IMR-90 (cell line): ENCODE data around the gene OR10H1. TPM values are rescaled to one million over a fixed set of nuclear protein-coding genes. Genes with fewer than 3 reads are reported as not detected.

Experiments used
- ATAC-seq: fragments of 200-7000 bp; cut with Tn5 transposase; 2 replicates; pipeline ENCODE4 v1.9.1; 2020; ENCODE audit warnings: low read depth, mild to moderate bottlenecking, moderate library complexity
- BruUV-seq: library from RNA; stranded (reverse); fragments of 400-500 nt; replicated peaks from 2 replicates; lab custom pipeline; 2021; lab: Mats Ljungman, UMichigan
- CTCF ChIA-PET: fragments of 300-600 bp; formaldehyde crosslinking; extraction: SDS; loops from one replicate; lab custom pipeline; 2021; ENCODE audit warnings: antibody characterized with exemption; lab: Yijun Ruan, JAX
- POLR2A ChIA-PET: fragments of 300-600 bp; sonication (Branson Sonifier 250); formaldehyde crosslinking; loops from one replicate; lab custom pipeline; 2022; ENCODE audit warnings: antibody characterized with exemption; ENCODE audit not compliant: unreplicated experiment; lab: Charles Lee
- DNase-seq: peaks from one replicate; pipeline ENCODE4 v3.0.0; 2013
- H2AFZ ChIP-seq: replicated peaks from 2 replicates; pipeline ENCODE3; 2013; ENCODE audit warnings: low read length, mild to moderate bottlenecking; ENCODE audit not compliant: poor library complexity
- H2AK5ac ChIP-seq: 2 replicates; pipeline ENCODE4 v1.6.1; 2013; ENCODE audit warnings: low read depth, low read length, inconsistent platforms
- H2AK9ac ChIP-seq: replicated peaks from 2 replicates; pipeline ENCODE3; 2013; ENCODE audit warnings: mild to moderate bottlenecking, low read depth, low read length, moderate library complexity; ENCODE audit not compliant: poor library complexity
- H2BK120ac ChIP-seq: 2 replicates; pipeline ENCODE4 v1.6.1; 2013; ENCODE audit warnings: low read depth, low read length, inconsistent platforms
- H2BK15ac ChIP-seq: 3 replicates; pipeline ENCODE4 v1.6.1; 2013; ENCODE audit warnings: low read depth, low read length, inconsistent platforms
- H2BK20ac ChIP-seq: 2 replicates; pipeline ENCODE4 v1.6.1; 2013; ENCODE audit warnings: low read depth, mild to moderate bottlenecking, inconsistent platforms, low read length, moderate library complexity
- H2BK5ac ChIP-seq: 2 replicates; pipeline ENCODE4 v1.6.1; 2013; ENCODE audit warnings: mild to moderate bottlenecking, low read depth, low read length, inconsistent platforms; ENCODE audit not compliant: poor library complexity, severe bottlenecking
- H3K14ac ChIP-seq: replicated peaks from 2 replicates; pipeline ENCODE4 v1.6.1; 2013; ENCODE audit warnings: low read depth, low read length, inconsistent platforms
- H3K18ac ChIP-seq: 2 replicates; pipeline ENCODE4 v1.6.1; 2013; ENCODE audit warnings: low read depth, low read length, control low read depth
- H3K23ac ChIP-seq: 2 replicates; pipeline ENCODE4 v1.6.1; 2013; ENCODE audit warnings: low read depth, low read length, inconsistent platforms
- H3K27ac ChIP-seq: 2 replicates; pipeline ENCODE4 v1.5.1; 2013; ENCODE audit warnings: mild to moderate bottlenecking, control low read depth, low read length; ENCODE audit not compliant: insufficient read depth
- H3K27me3 ChIP-seq: 2 replicates; pipeline ENCODE4 v1.6.1; 2013; ENCODE audit warnings: low read length; ENCODE audit not compliant: control insufficient read depth, insufficient read depth
- H3K36me3 ChIP-seq: 2 replicates; pipeline ENCODE4 v1.6.1; 2013; ENCODE audit warnings: low read length, mixed read lengths; ENCODE audit not compliant: control insufficient read depth, insufficient read depth
- H3K4ac ChIP-seq: 2 replicates; pipeline ENCODE4 v1.6.1; 2013; ENCODE audit warnings: low read depth, low read length, inconsistent platforms
- H3K4me1 ChIP-seq: 2 replicates; pipeline ENCODE4 v1.6.1; 2013; ENCODE audit warnings: low read length, mixed read lengths; ENCODE audit not compliant: control insufficient read depth, insufficient read depth
- H3K4me2 ChIP-seq: 2 replicates; pipeline ENCODE4 v1.6.1; 2013; ENCODE audit warnings: low read depth, mild to moderate bottlenecking, control low read depth, low read length, moderate library complexity
- H3K4me3 ChIP-seq: 2 replicates; pipeline ENCODE4 v1.5.1; 2013; ENCODE audit warnings: low read depth, mild to moderate bottlenecking, control low read depth, low read length, moderate library complexity; ENCODE audit not compliant: insufficient read depth
- H3K56ac ChIP-seq: 2 replicates; pipeline ENCODE4 v1.6.1; 2013; ENCODE audit warnings: low read length, inconsistent platforms; ENCODE audit not compliant: insufficient read depth; ENCODE audit errors: extremely low read depth
- H3K79me1 ChIP-seq, 2 experiments: 2 replicates each; pipeline ENCODE4 v1.6.1; 2013; ENCODE audit warnings: low read length in 2 of 2, inconsistent platforms in 1 of 2, low read depth in 1 of 2
- H3K9ac ChIP-seq: 2 replicates; pipeline ENCODE4 v1.6.1; 2013; ENCODE audit warnings: low read depth, low read length, control low read depth
- H3K9me1 ChIP-seq: 2 replicates; pipeline ENCODE4 v1.6.1; 2013; ENCODE audit warnings: low read length, inconsistent platforms; ENCODE audit not compliant: insufficient read depth
- H3K9me3 ChIP-seq: 2 replicates; pipeline ENCODE4 v1.6.1; 2013; ENCODE audit warnings: low read length; ENCODE audit not compliant: control insufficient read depth, insufficient read depth
- H4K20me1 ChIP-seq: 2 replicates; pipeline ENCODE4 v1.6.1; 2013; ENCODE audit warnings: low read length, inconsistent platforms; ENCODE audit not compliant: insufficient read depth
- H4K5ac ChIP-seq: 2 replicates; pipeline ENCODE4 v1.6.1; 2013; ENCODE audit warnings: mild to moderate bottlenecking, low read depth, low read length, control low read depth
- H4K8ac ChIP-seq, 2 experiments: 2 replicates each; pipeline ENCODE4 v1.6.1; 2013; ENCODE audit warnings: low read depth in 2 of 2, low read length in 2 of 2, control low read depth in 1 of 2, inconsistent platforms in 1 of 2
- H4K91ac ChIP-seq: 2 replicates; pipeline ENCODE4 v1.6.1; 2013; ENCODE audit warnings: low read depth, low read length, inconsistent platforms; ENCODE audit not compliant: insufficient read depth
- BHLHE40 ChIP-seq: fragments of 150-350 bp; IDR thresholded peaks from 2 replicates; pipeline ENCODE4 v1.6.1; 2016; ENCODE audit warnings: mild to moderate bottlenecking, low read depth, low read length
- CEBPB ChIP-seq: IDR thresholded peaks from 2 replicates; pipeline ENCODE4 v1.6.1; 2012; ENCODE audit warnings: low read depth, low read length, improper control_type of control experiment
- CHD1 ChIP-seq: IDR thresholded peaks from 2 replicates; pipeline ENCODE4 v1.6.1; 2012; ENCODE audit warnings: low read depth, low read length, improper control_type of control experiment
- CTCF ChIP-seq: conservative IDR thresholded peaks from 2 replicates; pipeline ENCODE4 v1.5.1; 2012; ENCODE audit warnings: mild to moderate bottlenecking, low read depth, low read length, improper control_type of control experiment
- ELK1 ChIP-seq: fragments of 150-350 bp; IDR thresholded peaks from 2 replicates; pipeline ENCODE4 v1.6.1; 2016; ENCODE audit warnings: low read depth, mild to moderate bottlenecking, low read length, moderate library complexity, borderline replicate concordance
- FOS ChIP-seq: fragments of 150-350 bp; IDR thresholded peaks from 2 replicates; pipeline ENCODE4 v1.6.1; 2016; ENCODE audit warnings: low read depth, low read length
- MAFK ChIP-seq: IDR thresholded peaks from 2 replicates; pipeline ENCODE4 v1.6.1; 2012; ENCODE audit warnings: low read depth, low read length, improper control_type of control experiment
- MAZ ChIP-seq: IDR thresholded peaks from 2 replicates; pipeline ENCODE4 v1.6.1; 2012; ENCODE audit warnings: low read depth, mild to moderate bottlenecking, low read length, improper control_type of control experiment, moderate library complexity, borderline replicate concordance
- MXI1 ChIP-seq: IDR thresholded peaks from 2 replicates; pipeline ENCODE4 v1.6.1; 2012; ENCODE audit warnings: low read depth, mild to moderate bottlenecking, low read length, moderate library complexity, borderline replicate concordance
- NFE2L2 ChIP-seq: fragments of 150-350 bp; IDR thresholded peaks from 2 replicates; pipeline ENCODE4 v1.6.1; 2016; ENCODE audit warnings: low read depth, mild to moderate bottlenecking, low read length
- POLR2A ChIP-seq: IDR thresholded peaks from 2 replicates; pipeline ENCODE4 v1.6.1; 2012; ENCODE audit warnings: mild to moderate bottlenecking, low read depth, low read length
- RAD21 ChIP-seq: IDR thresholded peaks from 2 replicates; pipeline ENCODE4 v1.6.1; 2012; ENCODE audit warnings: low read length, improper control_type of control experiment
- RCOR1 ChIP-seq: IDR thresholded peaks from 2 replicates; pipeline ENCODE4 v1.6.1; 2012; ENCODE audit warnings: mild to moderate bottlenecking, low read length, improper control_type of control experiment; ENCODE audit not compliant: insufficient replicate concordance
- RFX5 ChIP-seq: IDR thresholded peaks from 2 replicates; pipeline ENCODE4 v1.8.0; 2012; ENCODE audit warnings: low read depth, mild to moderate bottlenecking, low read length, moderate library complexity
- SMC3 ChIP-seq: fragments of 150-350 bp; IDR thresholded peaks from 2 replicates; pipeline ENCODE4 v1.6.1; 2016; ENCODE audit warnings: low read depth, mild to moderate bottlenecking, antibody characterized with exemption, low read length, moderate library complexity
- WGBS, 2 experiments: methylation state at CpG; one replicate each; pipeline versions ENCODE4 v1.1.5 to v1.1.7; 2013; ENCODE audit warnings: missing lambda C conversion rate in 2 of 2; ENCODE audit not compliant: insufficient read length in 1 of 2; ENCODE audit errors: extremely low coverage in 2 of 2; 5-methylcytosine and 5-hydroxymethylcytosine counted together
- dilution Hi-C: fragments of 300-500 bp; cut with HindIII; formaldehyde crosslinking; loops from one replicate; pipeline ENCODE4 v1.14.3; 2018; ENCODE audit warnings: low sequenced_read_pairs; ENCODE audit not compliant: unreplicated experiment
- in situ Hi-C: fragments of 300-500 bp; cut with MboI; formaldehyde crosslinking; loops from 3 replicates; pipeline ENCODE4 v1.14.3; 2019; ENCODE audit warnings: low sequenced_read_pairs, inconsistent platforms, mixed read lengths
- intact Hi-C: fragments of 100-400 bp; cut with micrococcal nuclease; formaldehyde crosslinking; loops from 2 replicates; pipeline ENCODE4 v1.10.0; 2022
- polyA plus RNA-seq, 3 experiments: library from polyadenylated mRNA; depleted of rRNA; stranded (reverse); fragments of >200 nt; gene quantifications; 2 replicates each; pipeline ENCODE4 v1.2.3, GENCODE V29; 2012; ENCODE audit warnings: low replicate concordance in 1 of 3
- total RNA-seq: library from RNA; depleted of rRNA; stranded (reverse); fragments of >200 nt; gene quantifications from 2 replicates; pipeline ENCODE4 v1.2.3, GENCODE V29; 2012
- TF ChIP-seq, protein P1 (sequence below): fragments of 150-350 bp; IDR thresholded peaks from 2 replicates; pipeline ENCODE4 v1.6.1; 2017; ENCODE audit warnings: mild to moderate bottlenecking, antibody characterized with exemption, low read length, low read depth

OR10H1 gene
- total and polyA plus RNA-seq, 2 of the 4 experiments (the other 2 are of a cell fraction): not detected

GRCh38 chr19:15841875-15842569 lies 26.6 kb upstream of the OR10H1 start:
- no peak for TF ChIP-seq FOS
- TF ChIP-seq MXI1: no peak
- TF ChIP-seq CEBPB: no peak
- no peak for TF ChIP-seq NFE2L2
- no peak for TF ChIP-seq RFX5
- no peak for TF ChIP-seq CTCF
- no peak for TF ChIP-seq RCOR1
- TF ChIP-seq MAFK: no peak
- TF ChIP-seq, protein P1, sequence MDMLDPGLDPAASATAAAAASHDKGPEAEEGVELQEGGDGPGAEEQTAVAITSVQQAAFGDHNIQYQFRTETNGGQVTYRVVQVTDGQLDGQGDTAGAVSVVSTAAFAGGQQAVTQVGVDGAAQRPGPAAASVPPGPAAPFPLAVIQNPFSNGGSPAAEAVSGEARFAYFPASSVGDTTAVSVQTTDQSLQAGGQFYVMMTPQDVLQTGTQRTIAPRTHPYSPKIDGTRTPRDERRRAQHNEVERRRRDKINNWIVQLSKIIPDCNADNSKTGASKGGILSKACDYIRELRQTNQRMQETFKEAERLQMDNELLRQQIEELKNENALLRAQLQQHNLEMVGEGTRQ: no peak
- no peak for TF ChIP-seq SMC3
- TF ChIP-seq MAZ: no peak
- TF ChIP-seq BHLHE40: no peak
- TF ChIP-seq CHD1: no peak
- TF ChIP-seq RAD21: no peak
- TF ChIP-seq ELK1: no peak
- TF ChIP-seq POLR2A: no peak
- H4K5ac ChIP-seq: no peak overlapping the region
- H3K9ac ChIP-seq: no peak overlapping the region
- H2BK15ac ChIP-seq: no peak overlapping the region
- no peak overlapping the region for H3K4ac ChIP-seq
- H3K4me1 ChIP-seq: no peaks in the 10 kb centered on the region
- no peaks in the 10 kb centered on the region for H3K27me3 ChIP-seq
- H3K4me3 ChIP-seq: no peak overlapping the region
- H3K14ac ChIP-seq: no peak overlapping the region
- H3K27ac ChIP-seq: no peak overlapping the region
- no peak overlapping the region for H2BK5ac ChIP-seq
- no peak overlapping the region for H4K91ac ChIP-seq
- H2AK9ac ChIP-seq: no peak overlapping the region
- no peak overlapping the region for H3K56ac ChIP-seq
- ATAC-seq (no peak), DNase-seq (no peak)
- ChIA-PET POLR2A (no interaction called here), CTCF (no interaction called here)
- H3K4me2 ChIP-seq: no peak overlapping the region
- H3K79me1 ChIP-seq: no peaks in the 10 kb centered on the region
- WGBS, 2 experiments: 35% methylated on average over 5 of the region's 11 CpGs; no CpG with 5 or more reads in 1 of the 2 experiments
- H3K36me3 ChIP-seq: no peaks in the 10 kb centered on the region
- no TSS peak for BruUV-seq
- intact Hi-C loops (no loop called here), dilution Hi-C loops (no loop called here), in situ Hi-C loops (loop anchor here (25.0 kb wide), 1 partner anchor 345 kb away; the partner anchor contains the start of genes AP1M1 and FAM32A)
- no peak overlapping the region for H3K23ac ChIP-seq
- H2AFZ ChIP-seq: no peak overlapping the region
- H3K9me3 ChIP-seq: no peaks in the 10 kb centered on the region
- H4K20me1 ChIP-seq: no peaks in the 10 kb centered on the region
- no peak overlapping the region for H2BK20ac ChIP-seq
- no peak overlapping the region for H2AK5ac ChIP-seq
- no peak overlapping the region for H3K18ac ChIP-seq
- H2BK120ac ChIP-seq: no peak overlapping the region
- H3K9me1 ChIP-seq: no peaks in the 10 kb centered on the region
- H4K8ac ChIP-seq: no peak overlapping the region
